Lung (tissue), 12 donors: Measurements from ENCODE around the gene COG7. TPM values are rescaled to one million over a fixed set of nuclear protein-coding genes. Genes with fewer than 3 reads are reported as not detected.
A peak's percentile ranks its signal among the peaks of the same experiment; 100 is the strongest.
"Not testable (repeated sequence)": the region's sequence is repeated elsewhere in the genome, so short reads cannot be mapped to it uniquely, and the experiment has no call there.

Source experiments
- ATAC-seq: fragments of 200-7000 bp; cut with Tn5 transposase; one replicate; pipeline ENCODE4 v1.9.1; 2020; ENCODE audit warnings: moderate number of reproducible peaks; ENCODE audit not compliant: insufficient read depth, low FRiP score
- DNase-seq, 3 donors: peaks; one replicate each; pipeline ENCODE4 v3.0.0-alpha.2; 2013 to 2017
- H3K27ac ChIP-seq, 2 donors: one replicate each; pipeline ENCODE4 v1.5.1; 2013; ENCODE audit warnings: mild to moderate bottlenecking in 2 of 2, moderate library complexity in 2 of 2, control low read depth in 1 of 2, inconsistent platforms in 1 of 2, low read depth in 1 of 2, low read length in 1 of 2
- H3K27me3 ChIP-seq, 3 donors: one replicate each; pipeline ENCODE4 v1.5.1; 2013; ENCODE audit warnings: low read length in 2 of 3; ENCODE audit not compliant: control insufficient read depth in 3 of 3, insufficient read depth in 3 of 3
- H3K36me3 ChIP-seq, 4 donors: one replicate each; pipeline ENCODE4 v1.5.1; 2013; ENCODE audit warnings: low read length in 4 of 4, mild to moderate bottlenecking in 1 of 4, moderate library complexity in 1 of 4; ENCODE audit not compliant: control insufficient read depth in 4 of 4, insufficient read depth in 4 of 4
- H3K4me1 ChIP-seq, 5 donors: one replicate each; pipeline ENCODE4 v1.5.1; 2013; ENCODE audit warnings: low read length in 5 of 5, mild to moderate bottlenecking in 2 of 5, moderate library complexity in 1 of 5; ENCODE audit not compliant: control insufficient read depth in 5 of 5, insufficient read depth in 5 of 5
- H3K4me3 ChIP-seq: one replicate; pipeline ENCODE4 v1.5.1; 2013; ENCODE audit warnings: mild to moderate bottlenecking, control low read depth, moderate library complexity
- H3K9ac ChIP-seq, 2 donors: one replicate each; pipeline ENCODE4 v1.5.1; 2013; ENCODE audit warnings: low read length in 2 of 2, control low read depth in 1 of 2; ENCODE audit not compliant: insufficient read depth in 1 of 2
- H3K9me3 ChIP-seq, 4 donors: one replicate each; pipeline ENCODE4 v1.5.1; 2013; ENCODE audit warnings: low read length in 3 of 4, mild to moderate bottlenecking in 1 of 4, moderate library complexity in 1 of 4; ENCODE audit not compliant: control insufficient read depth in 4 of 4, insufficient read depth in 3 of 4
- CTCF ChIP-seq: IDR thresholded peaks from 2 replicates; pipeline ENCODE4 v1.5.1; 2012; ENCODE audit warnings: mild to moderate bottlenecking; ENCODE audit errors: control extremely low read depth, extremely low read depth
- WGBS, 2 donors: extraction: QIAGEN DNeasy Blood & Tissue Kit; methylation state at CpG; one replicate each; pipeline ENCODE4 v1.1.7; 2013; 5-methylcytosine and 5-hydroxymethylcytosine counted together
- polyA plus RNA-seq, 2 donors: library from polyadenylated mRNA; stranded (reverse); fragments of 200-250 nt; gene quantifications; one replicate each; pipeline ENCODE4 v1.2.1, GENCODE V29; 2013
- total RNA-seq, 2 donors: library from RNA; depleted of rRNA in 1 of 2; stranded (reverse); fragments of >200 nt in 1 of 2; gene quantifications; one replicate each; pipeline ENCODE4 v1.2.1, GENCODE V29; 2014 to 2021
- donor health status: control.
- donor health status: control.
- donor health status: Bipolar disorder and iron deficiency.
- donor health status: healthy.
- donor health status: DM: yes; HTN: yes; CAD: no.

COG7 gene
- total and polyA plus RNA-seq, 4 donors, result 14.9 to 34.0 (median 20.0) TPM

- 94 to 95% methylated on average over 10 of the region's 10 CpGs for WGBS, 2 donors
- ATAC-seq, result no peak
- peaks cover 0 to 18% (median 6%) of the 10 kb centered on the region in 4 donors for H3K36me3 ChIP-seq
- H3K27ac ChIP-seq, result no peak overlapping the region
- no peaks in the 10 kb centered on the region for H3K27me3 ChIP-seq
- DNase-seq, result no peak
- H3K4me3 ChIP-seq, result no peak overlapping the region
- TF ChIP-seq CTCF, result no peak
- no peaks in the 10 kb centered on the region for H3K4me1 ChIP-seq
- H3K9me3 ChIP-seq, result no peaks in the 10 kb centered on the region
- no peak overlapping the region for H3K9ac ChIP-seq
These were observed 68.1 kb downstream of the COG7 start for GRCh38 chr16:23384878-23385277.

- DNase-seq (no peak), ATAC-seq (no peak)
- H3K27ac ChIP-seq, result no peak overlapping the region
- peaks cover 0 to 8% (median 1%) of the 10 kb centered on the region in 4 donors for H3K36me3 ChIP-seq
- no peaks in the 10 kb centered on the region for H3K4me1 ChIP-seq
- H3K9me3 ChIP-seq, result no peaks in the 10 kb centered on the region
- H3K4me3 ChIP-seq, result no peak overlapping the region
- no peak overlapping the region for H3K9ac ChIP-seq
- 93% methylated on average over 3 of the region's 3 CpGs for WGBS, 2 donors
- TF ChIP-seq CTCF, result no peak
- H3K27me3 ChIP-seq, result no peaks in the 10 kb centered on the region
These were observed 69.1 kb downstream of the COG7 start for GRCh38 chr16:23383881-23384280.

- no peak overlapping the region for H3K9ac ChIP-seq
- 70 to 77% methylated on average over 6 of the region's 6 CpGs for WGBS, 2 donors
- no peak overlapping the region for H3K4me3 ChIP-seq
- peak; percentile 8 for ATAC-seq
- no peaks in the 10 kb centered on the region for H3K9me3 ChIP-seq
- no peak for TF ChIP-seq CTCF
- no peaks in the 10 kb centered on the region for H3K27me3 ChIP-seq
- H3K4me1 ChIP-seq, result no peaks in the 10 kb centered on the region
- no peaks in the 10 kb centered on the region for H3K36me3 ChIP-seq
- H3K27ac ChIP-seq, result no peak overlapping the region
- no peak for DNase-seq
These were observed 70.7 kb downstream of the COG7 start for GRCh38 chr16:23382279-23382678.

GRCh38 chr16:23381702-23382101 is 71.3 kb downstream of the COG7 start:
- not testable (repeated sequence) for H3K9ac ChIP-seq, H3K4me3 ChIP-seq, H3K27me3 ChIP-seq, H3K27ac ChIP-seq, H3K9me3 ChIP-seq, H3K36me3 ChIP-seq, DNase-seq, H3K4me1 ChIP-seq, ATAC-seq
- 84 to 87% methylated on average over 9 of the region's 9 CpGs for WGBS, 2 donors
